NCI-H510A treated with DMSO at 0.1 percent for 48 hours (cell line): Measurements from ENCODE around the gene CTIF.

Experiments
- DNase-seq: peaks from one replicate; lab custom pipeline; 2025; lab: John Stamatoyannopoulos, UW

The CTIF gene

GRCh38 chr18:48667276-48668254, 128.7 kb downstream of the CTIF start:
- DNase-seq: no peak

- DNase-seq: no peak
Observed at GRCh38 chr18:48668466-48669179, 129.8 kb downstream of the CTIF start.

GRCh38 chr18:48669180-48669675, 130.4 kb downstream of the CTIF start:
- DNase-seq: no peak

- no peak for DNase-seq
Observed at GRCh38 chr18:48669991-48670750, 131.3 kb downstream of the CTIF start.

- DNase-seq: no peak
Observed at GRCh38 chr18:48670751-48671560, 132.1 kb downstream of the CTIF start.

GRCh38 chr18:48671561-48671945, 132.7 kb downstream of the CTIF start:
- DNase-seq: no peak

- no peak for DNase-seq
Observed at GRCh38 chr18:48672671-48673340, 134.0 kb downstream of the CTIF start.

GRCh38 chr18:48673456-48673852, 134.6 kb downstream of the CTIF start:
- DNase-seq: no peak

GRCh38 chr18:48673853-48674721, 135.3 kb downstream of the CTIF start:
- DNase-seq: no peak

GRCh38 chr18:48674758-48675351, 136.0 kb downstream of the CTIF start:
- DNase-seq: no peak

- peak; percentile 44 for DNase-seq
Observed at GRCh38 chr18:48675352-48675761, 136.5 kb downstream of the CTIF start.

- DNase-seq: no peak
Observed at GRCh38 chr18:48675912-48676311, 137.1 kb downstream of the CTIF start.

- no peak for DNase-seq
Observed at GRCh38 chr18:48676346-48676745, 137.5 kb downstream of the CTIF start.

GRCh38 chr18:48676756-48677368, 138.0 kb downstream of the CTIF start:
- DNase-seq: peak; percentile 25

- no peak for DNase-seq
Observed at GRCh38 chr18:48678237-48679115, 139.6 kb downstream of the CTIF start.

GRCh38 chr18:48679236-48679635, 140.4 kb downstream of the CTIF start:
- no peak for DNase-seq

- no peak for DNase-seq
Observed at GRCh38 chr18:48680339-48681250, 141.8 kb downstream of the CTIF start.
